Tibial artery (tissue), 4 donors: ENCODE results near the gene GAS7.

Source experiments
- DNase-seq, 2 donors: peaks; one replicate each; pipeline ENCODE4 v3.0.0-alpha.2; 2019
- H3K27ac ChIP-seq, 2 donors: fragments of 200-600 bp; sonication (generic) in 1 of 2; 1 replicate in 1 of 2; 2 replicates in 1 of 2; pipeline ENCODE4 v1.5.1; 2018 to 2019; ENCODE audit warnings: mild to moderate bottlenecking in 1 of 2
- H3K27me3 ChIP-seq, 2 donors: fragments of 200-600 bp; sonication (generic) in 1 of 2; one replicate each; pipeline versions ENCODE4 v1.5.1 to v1.6.0; 2016 to 2019
- H3K36me3 ChIP-seq, 3 donors: fragments of 200-600 bp; sonication (generic) in 2 of 3; one replicate each; pipeline ENCODE4 v1.5.1; 2016 to 2019; ENCODE audit warnings: mild to moderate bottlenecking in 2 of 3
- H3K4me1 ChIP-seq, 4 donors: fragments of 200-600 bp; sonication (generic) in 2 of 4; 1 replicate in 3 of 4; 2 replicates in 1 of 4; pipeline ENCODE4 v1.5.1; 2016 to 2019
- H3K4me3 ChIP-seq, 2 donors: fragments of 200-600 bp; sonication (generic) in 1 of 2; 1 replicate in 1 of 2; 2 replicates in 1 of 2; pipeline ENCODE4 v1.5.1; 2018 to 2019; ENCODE audit warnings: mild to moderate bottlenecking in 2 of 2
- H3K9me3 ChIP-seq, 3 donors: fragments of 200-600 bp; sonication (generic) in 1 of 3; one replicate each; pipeline ENCODE4 v1.5.1; 2016 to 2019
- intact Hi-C: fragments of 100-400 bp; cut with DNase I; formaldehyde crosslinking; loops from one replicate; pipeline ENCODE4 v1.15.0; 2023; ENCODE audit warnings: low total_unique reads
- TF ChIP-seq, protein P1 (sequence below), 2 experiments: fragments of 200-600 bp in 1 of 2; fragments of 450-650 bp in 1 of 2; IDR thresholded peaks; one replicate each; pipeline ENCODE4 v1.5.1; 2017 to 2019; ENCODE audit warnings: antibody characterized with exemption in 2 of 2, mild to moderate bottlenecking in 1 of 2, moderate library complexity in 1 of 2

The GAS7 gene

DNA sequence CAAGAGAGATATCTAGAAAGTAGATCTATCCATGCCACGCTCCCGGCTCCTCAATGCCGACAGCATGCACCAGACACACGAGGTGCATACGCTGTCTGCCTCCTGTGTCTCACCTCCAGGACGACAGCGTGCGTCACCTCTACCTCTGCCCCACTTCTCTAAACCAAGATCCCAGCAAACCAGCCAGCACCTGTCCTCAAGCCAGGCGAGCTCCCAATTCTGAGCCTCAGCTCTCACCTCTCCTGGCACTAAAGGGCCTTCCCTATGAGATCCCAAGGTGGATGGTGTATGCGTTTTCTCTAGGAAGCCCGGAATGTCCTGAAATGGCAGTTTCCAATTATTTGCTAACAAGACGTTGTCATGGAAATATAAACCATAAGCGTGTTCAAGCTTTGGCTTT is 257.1 kb downstream of the GAS7 start:
- TF ChIP-seq, protein P1, sequence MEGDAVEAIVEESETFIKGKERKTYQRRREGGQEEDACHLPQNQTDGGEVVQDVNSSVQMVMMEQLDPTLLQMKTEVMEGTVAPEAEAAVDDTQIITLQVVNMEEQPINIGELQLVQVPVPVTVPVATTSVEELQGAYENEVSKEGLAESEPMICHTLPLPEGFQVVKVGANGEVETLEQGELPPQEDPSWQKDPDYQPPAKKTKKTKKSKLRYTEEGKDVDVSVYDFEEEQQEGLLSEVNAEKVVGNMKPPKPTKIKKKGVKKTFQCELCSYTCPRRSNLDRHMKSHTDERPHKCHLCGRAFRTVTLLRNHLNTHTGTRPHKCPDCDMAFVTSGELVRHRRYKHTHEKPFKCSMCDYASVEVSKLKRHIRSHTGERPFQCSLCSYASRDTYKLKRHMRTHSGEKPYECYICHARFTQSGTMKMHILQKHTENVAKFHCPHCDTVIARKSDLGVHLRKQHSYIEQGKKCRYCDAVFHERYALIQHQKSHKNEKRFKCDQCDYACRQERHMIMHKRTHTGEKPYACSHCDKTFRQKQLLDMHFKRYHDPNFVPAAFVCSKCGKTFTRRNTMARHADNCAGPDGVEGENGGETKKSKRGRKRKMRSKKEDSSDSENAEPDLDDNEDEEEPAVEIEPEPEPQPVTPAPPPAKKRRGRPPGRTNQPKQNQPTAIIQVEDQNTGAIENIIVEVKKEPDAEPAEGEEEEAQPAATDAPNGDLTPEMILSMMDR (IDR thresholded peaks at IDR 0.05): no peak
- DNase-seq: no peak
- Histone ChIP-seq H3K4me3 (no peak overlapping the region), H3K9me3 (peaks cover 0 to 12% (median 9%) of the 10 kb centered on the region in 3 donors), H3K36me3 (peaks cover 0 to 14% (median 0%) of the 10 kb centered on the region in 3 donors), H3K27me3 (no peaks in the 10 kb centered on the region), H3K4me1 (peaks cover 0 to 13% (median 5%) of the 10 kb centered on the region in 4 donors), H3K27ac (no peak overlapping the region)
- intact Hi-C loops: no loop called here

DNA sequence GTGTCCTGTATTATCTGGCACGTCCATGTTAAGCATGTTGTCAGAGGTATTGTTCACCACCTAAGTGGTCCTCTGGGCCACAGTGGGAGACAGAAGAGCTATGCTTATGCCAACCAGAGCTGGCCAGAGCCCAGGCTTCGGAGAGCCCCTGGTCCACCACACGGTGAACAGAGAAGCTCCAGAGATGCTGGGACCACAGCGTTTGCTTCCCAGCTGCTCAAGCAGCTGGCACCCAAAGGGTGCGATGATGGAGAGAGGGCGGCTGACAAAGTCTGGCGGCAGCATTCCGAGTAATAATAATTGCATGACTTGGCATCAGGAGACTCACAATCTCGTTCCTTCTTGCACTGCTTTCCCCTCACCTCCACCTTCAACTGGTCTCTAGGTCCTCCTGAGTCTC is 257.6 kb downstream of the GAS7 start:
- Histone ChIP-seq H3K27me3 (no peaks in the 10 kb centered on the region), H3K9me3 (peaks cover 0 to 12% (median 9%) of the 10 kb centered on the region in 3 donors), H3K27ac (no peak overlapping the region), H3K4me3 (no peak overlapping the region), H3K4me1 (peaks cover 0 to 13% (median 5%) of the 10 kb centered on the region in 4 donors), H3K36me3 (peaks cover 0 to 14% (median 0%) of the 10 kb centered on the region in 3 donors)
- intact Hi-C loops: no loop called here
- no peak for DNase-seq
- TF ChIP-seq, protein P1 (IDR thresholded peaks at IDR 0.05): no peak

DNA sequence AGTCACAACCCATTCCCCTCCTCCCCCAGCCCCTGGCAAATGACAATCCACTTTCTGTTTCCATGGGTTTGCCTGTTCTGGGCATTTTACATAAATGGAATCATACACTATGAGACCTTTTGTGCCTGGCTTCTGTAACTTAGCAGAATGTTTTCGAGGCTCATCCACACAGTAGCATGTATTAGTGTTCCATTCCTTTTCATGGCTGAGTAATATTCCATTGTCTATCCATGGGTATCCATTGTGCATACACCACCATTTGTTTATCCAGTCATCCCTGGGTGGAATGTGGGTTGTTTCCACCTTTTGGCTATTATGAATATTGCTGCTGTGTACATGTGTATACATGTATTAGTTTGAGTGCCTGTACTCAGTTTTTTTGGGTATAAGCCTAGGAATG is 259.6 kb downstream of the GAS7 start:
- Histone ChIP-seq H3K9me3 (peaks cover 0 to 12% (median 9%) of the 10 kb centered on the region in 3 donors), H3K36me3 (peaks cover 0 to 14% (median 0%) of the 10 kb centered on the region in 3 donors), H3K4me3 (no peak overlapping the region), H3K4me1 (peaks cover 0 to 13% (median 5%) of the 10 kb centered on the region in 4 donors), H3K27ac (no peak overlapping the region), H3K27me3 (no peaks in the 10 kb centered on the region)
- TF ChIP-seq, protein P1 (IDR thresholded peaks at IDR 0.05): no peak
- intact Hi-C loops: no loop called here
- DNase-seq: no peak

DNA sequence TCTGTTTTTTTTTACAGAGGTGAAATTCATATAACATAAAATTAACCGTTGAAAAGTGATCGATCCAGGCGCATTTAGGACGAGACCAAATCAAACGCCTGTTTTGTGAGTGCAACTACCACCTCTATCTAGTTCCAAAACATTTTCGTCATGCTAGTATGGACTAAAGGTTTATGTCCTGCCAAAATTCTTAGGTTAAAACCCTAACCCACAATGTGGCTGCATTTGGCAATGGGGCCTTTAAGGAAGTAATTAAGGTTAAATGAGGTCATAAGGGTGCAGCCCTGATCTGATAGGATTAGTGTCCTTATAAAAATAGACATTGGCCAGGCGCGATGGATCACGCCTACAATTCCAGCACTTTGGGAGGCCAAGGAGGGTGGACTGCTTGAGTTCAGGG is 260.5 kb downstream of the GAS7 start:
- Histone ChIP-seq H3K4me3 (no peak overlapping the region), H3K27me3 (no peaks in the 10 kb centered on the region), H3K36me3 (peaks cover 0 to 14% (median 0%) of the 10 kb centered on the region in 3 donors), H3K4me1 (peaks cover 0 to 13% (median 5%) of the 10 kb centered on the region in 4 donors), H3K27ac (peak overlapping the region in 1 of 2 donors; percentile 39), H3K9me3 (peaks cover 0 to 12% (median 9%) of the 10 kb centered on the region in 3 donors)
- no peak for DNase-seq
- intact Hi-C loops: no loop called here
- TF ChIP-seq, protein P1 (IDR thresholded peaks at IDR 0.05): no peak

GRCh38 chr17:9937241-9937761 is 261.1 kb downstream of the GAS7 start:
- Histone ChIP-seq H3K4me3 (no peak overlapping the region), H3K27me3 (peaks cover 0 to 2% of the 10 kb centered on the region in 2 donors), H3K27ac (peak overlapping the region in 1 of 2 donors; percentile 39), H3K36me3 (peaks cover 0 to 14% (median 0%) of the 10 kb centered on the region in 3 donors), H3K4me1 (peaks cover 0 to 13% (median 5%) of the 10 kb centered on the region in 4 donors), H3K9me3 (peaks cover 0 to 12% (median 9%) of the 10 kb centered on the region in 3 donors)
- intact Hi-C loops: no loop called here
- peak; percentile 46 to 80 for DNase-seq
- TF ChIP-seq, protein P1 (IDR thresholded peaks at IDR 0.05): no peak
